HCT116 (cell line): ENCODE results near the gene CDH5. TPM values are rescaled to one million over a fixed set of nuclear protein-coding genes. Genes with fewer than 3 reads are reported as not detected.

Source experiments
- ATAC-seq: fragments of 200-7000 bp; cut with Tn5 transposase; 2 replicates; pipeline ENCODE4 v1.9.1; 2020; ENCODE audit warnings: mild to moderate bottlenecking, moderate library complexity
- BruUV-seq: library from RNA; stranded (reverse); fragments of 400-500 nt; replicated peaks from 2 replicates; lab custom pipeline; 2021; lab: Mats Ljungman, UMichigan
- CTCF ChIA-PET: fragments of 300-600 bp; sonication (Branson Sonifier 250); formaldehyde crosslinking; loops from one replicate; lab custom pipeline; 2021; ENCODE audit warnings: antibody characterized with exemption; lab: Charles Lee
- POLR2A ChIA-PET: fragments of 300-600, 350-600 bp; sonication (Branson Sonifier 250); formaldehyde crosslinking; loops from one replicate; lab custom pipeline; 2021; ENCODE audit warnings: antibody characterized with exemption; lab: Charles Lee
- RAD21 ChIA-PET, 2 experiments: fragments of 300-600 bp; sonication (Branson Sonifier 250); formaldehyde crosslinking; loops; one replicate each; lab custom pipeline; 2023; ENCODE audit warnings: low total read pairs in 2 of 2; ENCODE audit not compliant: uncharacterized antibody in 2 of 2, unreplicated experiment in 2 of 2, low non-redundant PET in 1 of 2; lab: Charles Lee
- DNase-seq: peaks from one replicate; pipeline ENCODE4 v3.0.0-alpha.2; 2010; ENCODE audit warnings: low read depth, low spot score
- H2AFZ ChIP-seq: fragments of 200-600 bp; shearing (Covaris generic), sonication (generic); 2 replicates; pipeline ENCODE4 v1.6.1; 2017; ENCODE audit warnings: low read depth, mixed run types, mixed read lengths, antibody characterized with exemption, low read length; ENCODE audit not compliant: poor library complexity, severe bottlenecking
- H3K27ac ChIP-seq: 2 replicates; pipeline ENCODE4 v1.5.1; 2012; ENCODE audit warnings: low read depth, low read length
- H3K27me3 ChIP-seq: fragments of 200-600 bp; sonication (generic); 2 replicates; pipeline ENCODE4 v1.6.1; 2016; ENCODE audit warnings: mixed run types, low read length, mixed read lengths; ENCODE audit not compliant: insufficient read depth
- H3K36me3 ChIP-seq, 2 experiments: fragments of 200-500 bp in 1 of 2; fragments of 200-600 bp in 1 of 2; sonication (Bioruptor generic) in 1 of 2; sonication (generic) in 1 of 2; 2 replicates each; pipeline versions ENCODE4 v1.5.1 to v1.6.1; 2014 to 2016; ENCODE audit warnings: low read length in 2 of 2, inconsistent platforms in 1 of 2, mixed read lengths in 1 of 2, mixed run types in 1 of 2; ENCODE audit not compliant: insufficient read depth in 2 of 2, control insufficient read depth in 1 of 2
- H3K4me1 ChIP-seq, 2 experiments: fragments of 200-600 bp in 1 of 2; sonication (generic) in 1 of 2; 2 replicates each; pipeline versions ENCODE4 v1.5.1 to v1.6.1; 2012 to 2017; ENCODE audit warnings: low read length in 2 of 2, inconsistent platforms in 1 of 2, mild to moderate bottlenecking in 1 of 2, mixed read lengths in 1 of 2, mixed run types in 1 of 2, moderate library complexity in 1 of 2; ENCODE audit not compliant: insufficient read depth in 2 of 2, control insufficient read depth in 1 of 2
- H3K4me2 ChIP-seq: fragments of 200-600 bp; sonication (generic); 2 replicates; pipeline ENCODE4 v1.6.1; 2017; ENCODE audit warnings: mixed run types, low read length, mixed read lengths
- H3K4me3 ChIP-seq, 2 experiments: fragments of 200-600 bp in 1 of 2; sonication (generic) in 1 of 2; replicated peaks in 1 of 2; 2 replicates each; pipeline ENCODE4 v1.5.1; 2011 to 2016; ENCODE audit warnings: low read length in 2 of 2, control low read depth in 1 of 2, low read depth in 1 of 2, mild to moderate bottlenecking in 1 of 2, mixed read lengths in 1 of 2, mixed run types in 1 of 2
- H3K79me2 ChIP-seq: fragments of 200-600 bp; sonication (generic); 2 replicates; pipeline ENCODE4 v1.6.1; 2017; ENCODE audit warnings: mild to moderate bottlenecking, mixed run types, low read length, moderate library complexity, mixed read lengths; ENCODE audit not compliant: insufficient read depth
- H3K9ac ChIP-seq: fragments of 200-600 bp; sonication (generic); 2 replicates; pipeline ENCODE4 v1.6.1; 2016; ENCODE audit warnings: low read length, mixed read lengths
- H3K9me2 ChIP-seq: fragments of 200-600 bp; sonication (generic), shearing (Covaris generic); 2 replicates; pipeline ENCODE4 v1.6.1; 2017; ENCODE audit warnings: mixed run types, mild to moderate bottlenecking, moderate library complexity; ENCODE audit not compliant: insufficient read depth
- H3K9me3 ChIP-seq, 2 experiments: fragments of 200-500 bp in 1 of 2; fragments of 200-600 bp in 1 of 2; sonication (Bioruptor generic) in 1 of 2; sonication (generic) in 1 of 2; 2 replicates each; pipeline ENCODE4 v1.6.1; 2014 to 2017; ENCODE audit warnings: low read length in 2 of 2, mixed read lengths in 2 of 2, inconsistent platforms in 1 of 2, low read depth in 1 of 2, mild to moderate bottlenecking in 1 of 2, mixed run types in 1 of 2, moderate library complexity in 1 of 2; ENCODE audit not compliant: control insufficient read depth in 1 of 2, insufficient read depth in 1 of 2
- H4K20me1 ChIP-seq: fragments of 200-600 bp; sonication (generic), shearing (Covaris generic); 2 replicates; pipeline ENCODE4 v1.6.1; 2017; ENCODE audit warnings: mixed run types, mild to moderate bottlenecking, moderate library complexity; ENCODE audit not compliant: insufficient read depth
- CBX3 ChIP-seq: IDR thresholded peaks from 2 replicates; pipeline ENCODE4 v1.6.1; 2012; ENCODE audit warnings: low read depth
- CEBPB ChIP-seq: IDR thresholded peaks from 2 replicates; pipeline ENCODE4 v1.6.1; 2012; ENCODE audit warnings: low read depth
- EGR1 ChIP-seq: IDR thresholded peaks from 2 replicates; pipeline ENCODE4 v1.6.1; 2012; ENCODE audit warnings: low read depth
- ELF1 ChIP-seq: IDR thresholded peaks from 2 replicates; pipeline ENCODE4 v1.6.1; 2012; ENCODE audit warnings: low read depth, borderline replicate concordance
- EZH2 ChIP-seq: fragments of 200-600 bp; sonication (generic); IDR thresholded peaks from 2 replicates; pipeline ENCODE4 v1.6.1; 2017; ENCODE audit warnings: antibody characterized with exemption, mixed run types
- JUND ChIP-seq: IDR thresholded peaks from 2 replicates; pipeline ENCODE4 v1.6.1; 2012
- intact Hi-C: fragments of 100-400 bp; cut with micrococcal nuclease; formaldehyde crosslinking; loops from 2 replicates; pipeline ENCODE4 v1.10.0; 2022
- total RNA-seq: library from RNA; stranded (reverse); gene quantifications from one replicate; pipeline ENCODE4 v1.2.1, GENCODE V29; 2021; ENCODE audit not compliant: unreplicated experiment
- TF ChIP-seq, protein P1 (sequence below): IDR thresholded peaks from 2 replicates; pipeline ENCODE4 v1.6.1; 2012

The CDH5 gene
- total RNA-seq, 1 experiment from 2014 or later: 0.15 TPM

- H3K27ac ChIP-seq: no peak overlapping the region
- no peaks in the 10 kb centered on the region for H4K20me1 ChIP-seq
- ChIA-PET POLR2A (no interaction called here), RAD21 (no interaction called here), CTCF (no interaction called here)
- H3K79me2 ChIP-seq: no peaks in the 10 kb centered on the region
- peaks cover 39% of the 10 kb centered on the region; the same call in 1 of the 2 replicates for H3K27me3 ChIP-seq
- H3K9ac ChIP-seq: no peak overlapping the region
- no peaks in the 10 kb centered on the region for H3K36me3 ChIP-seq
- BruUV-seq: no TSS peak
- H3K4me2 ChIP-seq: no peak overlapping the region
- H3K4me1 ChIP-seq: peaks cover 8 to 11% of the 10 kb centered on the region in 2 experiments
- no peak for TF ChIP-seq CBX3
- no peak for TF ChIP-seq CEBPB
- TF ChIP-seq ELF1: no peak
- TF ChIP-seq JUND: no peak
- TF ChIP-seq, protein P1, sequence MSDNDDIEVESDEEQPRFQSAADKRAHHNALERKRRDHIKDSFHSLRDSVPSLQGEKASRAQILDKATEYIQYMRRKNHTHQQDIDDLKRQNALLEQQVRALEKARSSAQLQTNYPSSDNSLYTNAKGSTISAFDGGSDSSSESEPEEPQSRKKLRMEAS: no peak
- TF ChIP-seq, all 23 proteins: peak for 0
- ATAC-seq (no peak), DNase-seq (no peak)
- H3K9me2 ChIP-seq: no peaks in the 10 kb centered on the region
- H3K9me3 ChIP-seq: no peaks in the 10 kb centered on the region
- no peak overlapping the region for H3K4me3 ChIP-seq
- intact Hi-C loops: no loop called here
- no peak overlapping the region for H2AFZ ChIP-seq
Measured at GRCh38 chr16:66439051-66439730, 72.7 kb downstream of the CDH5 start.

DNA sequence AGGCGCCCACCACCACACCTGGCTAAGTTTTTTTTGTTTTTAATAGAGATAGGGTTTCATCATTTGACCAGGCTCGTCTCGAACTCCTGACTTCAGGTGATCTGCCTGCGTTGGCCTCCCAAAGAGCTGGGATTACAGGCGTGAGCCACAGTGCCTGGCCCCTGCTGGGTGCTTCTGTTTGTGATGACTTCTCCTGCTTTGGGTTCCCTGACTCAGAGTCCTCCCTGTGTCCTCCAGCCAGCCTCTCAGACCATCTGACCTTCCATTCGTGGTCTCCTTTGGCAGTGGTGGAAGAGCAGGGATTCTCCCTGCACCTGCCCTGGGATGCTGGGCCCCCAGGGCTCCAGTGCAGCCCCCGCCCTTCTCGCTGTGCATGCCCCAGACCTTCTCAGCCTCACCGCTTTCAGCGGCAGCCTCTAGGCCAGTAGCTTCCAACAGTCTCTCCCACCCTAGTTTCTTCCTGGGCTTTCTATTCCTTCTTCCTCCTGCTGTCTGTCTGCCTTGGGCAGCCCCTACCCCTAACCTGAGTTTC is 73.8 kb downstream of the CDH5 start:
- no peak for TF ChIP-seq EZH2
- TF ChIP-seq EGR1: no peak
- Histone ChIP-seq H3K27ac (no peak overlapping the region), H3K27me3 (peaks cover 30% of the 10 kb centered on the region; the same call in 1 of the 2 replicates), H2AFZ (no peak overlapping the region), H3K9ac (no peak overlapping the region), H3K4me2 (no peak overlapping the region), H3K9me2 (no peaks in the 10 kb centered on the region), H3K4me1 (no peaks in the 10 kb centered on the region), H4K20me1 (no peaks in the 10 kb centered on the region), H3K9me3 (no peaks in the 10 kb centered on the region), H3K79me2 (no peaks in the 10 kb centered on the region), H3K4me3 (no peak overlapping the region), H3K36me3 (no peaks in the 10 kb centered on the region)
- POLR2A ChIA-PET: no interaction called here
- CTCF ChIA-PET: no interaction called here
- ATAC-seq (no peak), DNase-seq (no peak)
- RAD21 ChIA-PET: no interaction called here
- no TSS peak for BruUV-seq
- intact Hi-C loops: no loop called here
